Prostate gland (tissue), 2 donors: ENCODE data around the gene CCDC39.

Experiments used
- CTCF ChIP-seq, 4 experiments: fragments of 200-600 bp in 2 of 4; fragments of 450-650 bp in 2 of 4; sonication (generic) in 2 of 4; IDR thresholded peaks; 1 replicate in 3 of 4; 2 replicates in 1 of 4; pipeline ENCODE4 v1.5.1; 2016 to 2019; ENCODE audit warnings: antibody characterized with exemption in 4 of 4, mild to moderate bottlenecking in 2 of 4, moderate library complexity in 2 of 4
- POLR2A ChIP-seq: fragments of 450-650 bp; IDR thresholded peaks from one replicate; pipeline ENCODE4 v1.6.1; 2016; ENCODE audit warnings: antibody characterized with exemption, mild to moderate bottlenecking
- POLR2AphosphoS5 ChIP-seq: sonication (generic); formaldehyde crosslinking; IDR thresholded peaks from one replicate; pipeline ENCODE4 v1.6.1; 2017; ENCODE audit warnings: antibody characterized with exemption

DNA sequence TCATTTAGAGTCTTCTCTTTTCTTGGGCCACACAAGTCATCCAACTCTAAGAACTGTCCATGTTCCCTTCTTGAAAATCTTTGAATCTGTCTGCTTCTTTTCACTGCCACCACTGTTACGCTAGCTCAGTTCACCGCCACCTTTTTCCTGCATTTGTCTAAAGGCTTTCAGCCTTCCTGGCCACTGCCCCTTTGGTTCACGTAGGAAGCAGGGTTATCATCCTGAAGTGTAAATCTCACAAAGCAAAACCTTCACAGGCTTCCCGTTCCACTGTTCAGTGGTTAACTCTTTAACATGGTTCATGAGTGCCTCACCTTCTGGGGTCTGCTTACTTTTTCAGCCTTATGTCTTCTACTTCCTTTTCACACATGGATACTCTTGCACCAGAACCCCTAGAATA lies 26.3 kb upstream of the CCDC39 start:
- TF ChIP-seq CTCF (IDR thresholded peaks at IDR 0.05) (no peak), POLR2A (no peak), POLR2AphosphoS5 (no peak)
